PC-3 (cell line): ENCODE results near the gene CDH6.

Experiments
- CTCF ChIP-seq: fragments of 300-600 bp; sonication (generic); conservative IDR thresholded peaks from 2 replicates; pipeline ENCODE4 v1.5.1; 2017; ENCODE audit warnings: antibody characterized with exemption, low read depth, mild to moderate bottlenecking, low read length
- EZH2 ChIP-seq: fragments of 300-600 bp; sonication (generic); IDR thresholded peaks from one replicate; pipeline ENCODE4 v1.6.1; 2017; ENCODE audit warnings: antibody characterized with exemption, mild to moderate bottlenecking, low read length; ENCODE audit not compliant: unreplicated experiment
- EZH2phosphoT487 ChIP-seq: fragments of 300-600 bp; sonication (generic); IDR thresholded peaks from 2 replicates; pipeline ENCODE4 v1.6.1; 2018; ENCODE audit warnings: mild to moderate bottlenecking, antibody characterized with exemption, low read length, borderline replicate concordance

- no peak for TF ChIP-seq CTCF
- TF ChIP-seq EZH2, result no peak
- TF ChIP-seq EZH2phosphoT487, result no peak
Measured at GRCh38 chr5:31158686-31159085, 34.8 kb upstream of the CDH6 start.
